Activated CD4-positive, alpha-beta T cell treated with anti-CD3 and anti-CD28 coated beads, Interleukin-2, amount 50 U/mL, for 16 hours (primary cell): ENCODE data around the gene PDE12.
"Not testable (repeated sequence)": the region's sequence is repeated elsewhere in the genome, so short reads cannot be mapped to it uniquely, and the experiment has no call there.

Source experiments
- DNase-seq: peaks from one replicate; pipeline ENCODE4 v3.0.0-alpha.2; 2020

The PDE12 gene

GRCh38 chr3:57587905-57588304 is 31.8 kb downstream of the PDE12 start:
- DNase-seq, result no peak

GRCh38 chr3:57592306-57592705 is 36.2 kb downstream of the PDE12 start:
- no peak for DNase-seq

- no peak for DNase-seq
Measured at GRCh38 chr3:57594144-57594543, 38.1 kb downstream of the PDE12 start.

GRCh38 chr3:57594576-57594975 is 38.5 kb downstream of the PDE12 start:
- no peak for DNase-seq

- peak; percentile 71 for DNase-seq
Measured at GRCh38 chr3:57596495-57597126, 40.5 kb downstream of the PDE12 start.

GRCh38 chr3:57597127-57597923 is 41.3 kb downstream of the PDE12 start, which contains the start of gene ARF4:
TSS of gene ARF4 (minus strand) at chr3:57597344. CDS start at chr3:57597140, 204 bp downstream.
- peak; percentile 100 for DNase-seq

- no peak for DNase-seq
Measured at GRCh38 chr3:57598765-57599360, 42.8 kb downstream of the PDE12 start.

- no peak for DNase-seq
Measured at GRCh38 chr3:57600195-57600594, 44.1 kb downstream of the PDE12 start.

GRCh38 chr3:57604971-57605370 is 48.9 kb downstream of the PDE12 start:
- no peak for DNase-seq

GRCh38 chr3:57605683-57606082 is 49.6 kb downstream of the PDE12 start:
- no peak for DNase-seq

- DNase-seq, result not testable (repeated sequence)
Measured at GRCh38 chr3:57611870-57612269, 55.8 kb downstream of the PDE12 start.

GRCh38 chr3:57616233-57616632 is 60.2 kb downstream of the PDE12 start:
- no peak for DNase-seq
